K562 (cell line): ENCODE results near the gene GSTM5. TPM values are rescaled to one million over a fixed set of nuclear protein-coding genes. Genes with fewer than 3 reads are reported as not detected.

Experiments
- CEBPB ChIP-seq: fragments of 450-650 bp; IDR thresholded peaks from 2 replicates; pipeline ENCODE4 v1.6.1; 2016; ENCODE audit warnings: missing genetic modification characterization, missing compliant biosample characterization
- CREB3 ChIP-seq: fragments of 450-650 bp; conservative IDR thresholded peaks from 2 replicates; pipeline ENCODE4 v1.6.1; 2016; ENCODE audit warnings: missing genetic modification characterization, low read depth, mild to moderate bottlenecking, missing compliant biosample characterization, moderate library complexity
- CREBBP ChIP-seq: IDR thresholded peaks from one replicate; pipeline ENCODE4 v1.6.1; 2012; ENCODE audit warnings: low read depth, mild to moderate bottlenecking, control low read depth, inconsistent platforms, low read length
- E2F4 ChIP-seq: sonication (generic); formaldehyde crosslinking; IDR thresholded peaks from 2 replicates; pipeline ENCODE4 v1.8.0; 2022; ENCODE audit warnings: mild to moderate bottlenecking, low read depth, missing genetic modification reagents
- GTF2A2 ChIP-seq: IDR thresholded peaks from 2 replicates; pipeline ENCODE4 v1.6.1; 2016; ENCODE audit warnings: mild to moderate bottlenecking, missing genetic modification characterization, missing compliant biosample characterization
- HDAC8 ChIP-seq: fragments of 450-650 bp; IDR thresholded peaks from 2 replicates; pipeline ENCODE4 v1.6.1; 2016; ENCODE audit warnings: mild to moderate bottlenecking, missing genetic modification characterization, moderate library complexity, missing compliant biosample characterization
- HINFP ChIP-seq: fragments of 450-650 bp; conservative IDR thresholded peaks from 2 replicates; pipeline ENCODE4 v1.6.1; 2016; ENCODE audit warnings: missing genetic modification characterization, low read depth, mild to moderate bottlenecking, control low read depth, missing compliant biosample characterization
- HMGN3 ChIP-seq: IDR thresholded peaks from 2 replicates; pipeline ENCODE4 v1.6.1; 2011; ENCODE audit warnings: borderline replicate concordance, low read depth, mild to moderate bottlenecking, mixed read lengths, low read length; ENCODE audit not compliant: insufficient read length; ENCODE audit errors: extremely low read depth
- JUND ChIP-seq, 2 experiments: IDR thresholded peaks; 2 replicates in 1 of 2; 3 replicates in 1 of 2; pipeline ENCODE4 v1.6.1; 2011; ENCODE audit warnings: borderline replicate concordance in 2 of 2, low read depth in 2 of 2, low read length in 2 of 2, improper control_type of control experiment in 1 of 2, missing biosample characterization in 1 of 2, missing genetic modification characterization in 1 of 2, missing genetic modification reagents in 1 of 2
- MAFG ChIP-seq: fragments of 450-650 bp; conservative IDR thresholded peaks from 2 replicates; pipeline ENCODE4 v1.6.1; 2016; ENCODE audit warnings: missing genetic modification characterization, missing compliant biosample characterization
- MAX ChIP-seq: sonication (generic); formaldehyde crosslinking; IDR thresholded peaks from 2 replicates; pipeline ENCODE4 v1.9.0; 2022; ENCODE audit warnings: mild to moderate bottlenecking, missing genetic modification reagents
- MAZ ChIP-seq, 2 experiments: fragments of 450-650 bp in 1 of 2; sonication (generic) in 1 of 2; formaldehyde crosslinking; IDR thresholded peaks in 1 of 2; conservative IDR thresholded peaks in 1 of 2; 2 replicates each; pipeline versions ENCODE4 v1.4.0 to v1.5.0; 2020; ENCODE audit warnings: mild to moderate bottlenecking in 1 of 2, missing genetic modification reagents in 1 of 2
- MLX ChIP-seq, 2 experiments: fragments of 450-650 bp in 1 of 2; sonication (generic) in 1 of 2; formaldehyde crosslinking; conservative IDR thresholded peaks; 2 replicates each; pipeline versions ENCODE4 v1.4.0 to v1.8.1; 2020 to 2022; ENCODE audit warnings: mild to moderate bottlenecking in 1 of 2, missing genetic modification reagents in 1 of 2
- NRF1 ChIP-seq, 2 experiments: fragments of 450-650 bp; IDR thresholded peaks in 1 of 2; conservative IDR thresholded peaks in 1 of 2; 2 replicates each; pipeline ENCODE4 v1.6.1; 2014; ENCODE audit warnings: mild to moderate bottlenecking in 2 of 2
- PHF8 ChIP-seq: fragments of 200-600 bp; sonication (generic); IDR thresholded peaks from 2 replicates; pipeline ENCODE4 v1.6.1; 2012; ENCODE audit warnings: mixed run types, mild to moderate bottlenecking, inconsistent platforms, low read length, moderate library complexity, borderline replicate concordance
- POLR2G ChIP-seq: fragments of 200-400 bp; formaldehyde crosslinking; IDR thresholded peaks from 2 replicates; pipeline ENCODE4 v1.6.1; 2017; ENCODE audit warnings: low read depth, mild to moderate bottlenecking, antibody characterized with exemption, low read length, moderate library complexity
- POU5F1 ChIP-seq: fragments of 150-350 bp; IDR thresholded peaks from 2 replicates; pipeline ENCODE4 v1.6.1; 2014; ENCODE audit warnings: borderline replicate concordance, low read length, low read depth, mild to moderate bottlenecking; ENCODE audit not compliant: partially characterized antibody
- ZBTB1 ChIP-seq: sonication (generic); formaldehyde crosslinking; IDR thresholded peaks from 2 replicates; pipeline ENCODE4 v1.8.1; 2023; ENCODE audit warnings: missing genetic modification reagents, low read depth, mild to moderate bottlenecking, borderline replicate concordance
- ZBTB17 ChIP-seq: fragments of 450-650 bp; formaldehyde crosslinking; IDR thresholded peaks from 2 replicates; pipeline ENCODE4 v1.4.0; 2020; ENCODE audit warnings: mild to moderate bottlenecking
- ZNF197 ChIP-seq: fragments of 200-800 bp; sonication (Bioruptor generic); IDR thresholded peaks from 2 replicates; pipeline ENCODE4 v1.6.1; 2016; ENCODE audit warnings: low read depth, missing genetic modification characterization, missing compliant biosample characterization
- polyA plus RNA-seq, 8 experiments: library from polyadenylated mRNA; depleted of rRNA in 4 of 8; stranded (reverse) in 5 of 8; unstranded in 3 of 8; fragments of >200 nt; fragmentation: Nextera tagmentation in 2 of 8; fragmentation: Illumina TruSeq in 1 of 8; extraction: Ambion mirVana in 2 of 8; extraction: Trizol in 1 of 8; gene quantifications; 2 replicates each; pipeline versions ENCODE4 v1.2.1 to v1.2.3, GENCODE V29; 2011 to 2014; ENCODE audit warnings: inconsistent platforms in 1 of 8, missing spikeins in 1 of 8
- total RNA-seq, 7 experiments: library from RNA; depleted of rRNA in 6 of 7; stranded (reverse); fragments of >200 nt in 6 of 7; fragmentation: Illumina TruSeq in 2 of 7; extraction: Trizol in 2 of 7; gene quantifications; 2 replicates each; pipeline versions ENCODE4 v1.2.1 to v1.2.3, GENCODE V29; 2011 to 2021; ENCODE audit warnings: low replicate concordance in 1 of 7

Gene GSTM5
- total and polyA plus RNA-seq, 9 of the 15 experiments (the other 6 are each of a cell fraction or from before 2014, with no cell fraction given): not detected

GRCh38 chr1:109739738-109740614 is 27.9 kb downstream of the GSTM5 start (continued):
- TF ChIP-seq POLR2G (peak; percentile 80), CREB3 (tag) (no peak), CEBPB (tag) (no peak), MLX (CRISPR knock-in tag; conservative IDR thresholded peaks at IDR 0.05) (no peak), JUND (IDR thresholded peaks at IDR 0.05; ENCODE audit: borderline replicate concordance, low read depth, low read length) (no peak), JUND (tag; IDR thresholded peaks at IDR 0.05; ENCODE audit: borderline replicate concordance, low read depth, low read length) (no peak), CREBBP (no peak), HDAC8 (tag) (no peak), ZNF197 (no peak), HINFP (tag) (no peak), MAX (CRISPR knock-in tag) (peak; percentile 24; the same call in 1 of the 2 replicates), PHF8 (peak; percentile 59; the same call in 1 of the 2 replicates), POU5F1 (no peak), NRF1 (conservative IDR thresholded peaks at IDR 0.05 in 1 of 2, IDR thresholded peaks at IDR 0.05 in 1 of 2) (peak; percentile 90 to 92), HMGN3 (peak; percentile 63), MAZ (CRISPR knock-in tag; conservative IDR thresholded peaks at IDR 0.05 in 1 of 2, IDR thresholded peaks at IDR 0.05 in 1 of 2) (peak; percentile 71 to 77; a peak in 3 of 4 replicates), ZBTB17 (CRISPR knock-in tag) (no peak), MAFG (tag) (no peak), E2F4 (CRISPR knock-in tag) (no peak), GTF2A2 (tag) (peak; percentile 76; the same call in 1 of the 2 replicates), ZBTB1 (CRISPR knock-in tag) (no peak)
